ENCODE results near the gene MYO3B.
"Not testable (repeated sequence)": the region's sequence is repeated elsewhere in the genome, so short reads cannot be mapped to it uniquely, and the experiment has no call there.

Gene MYO3B

GRCh38 chr2:170341684-170342623, 164.0 kb downstream of the MYO3B start:
- DNase-seq (ENCODE audit: low read depth): no peak

DNA sequence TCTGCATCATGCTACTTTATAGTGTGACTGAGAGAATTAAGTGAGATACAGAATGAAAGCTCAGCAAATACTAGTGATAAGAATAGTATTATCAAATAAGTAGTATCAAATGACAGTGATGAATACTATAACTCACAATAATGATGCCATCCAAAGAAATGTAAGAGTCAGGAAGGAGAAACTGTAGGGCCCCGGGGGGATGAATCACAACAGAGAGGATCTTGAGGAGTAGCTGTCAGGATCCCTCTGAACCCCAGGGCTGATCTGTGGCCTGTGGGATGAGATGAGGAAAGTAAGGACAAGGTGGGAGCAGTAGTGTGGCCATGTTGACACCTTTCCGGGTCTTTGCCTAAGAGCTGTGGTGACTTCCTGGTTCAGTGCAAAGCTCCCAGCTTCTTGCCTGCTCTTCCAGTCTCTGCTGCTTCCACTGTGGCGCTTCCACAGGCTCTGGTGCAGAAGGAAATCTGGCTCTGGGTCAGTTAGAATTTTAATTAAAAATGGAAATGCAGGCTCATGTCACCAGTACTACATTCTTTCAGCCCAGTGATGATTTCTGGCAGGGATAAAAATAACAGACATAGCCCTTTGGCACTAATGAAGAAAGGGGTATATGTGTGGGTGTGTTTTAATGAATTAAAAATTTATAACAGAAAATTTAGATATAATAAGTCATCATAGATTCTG, 166.9 kb downstream of the MYO3B start:
- no peak for DNase-seq (ENCODE audit: low read depth)

DNA sequence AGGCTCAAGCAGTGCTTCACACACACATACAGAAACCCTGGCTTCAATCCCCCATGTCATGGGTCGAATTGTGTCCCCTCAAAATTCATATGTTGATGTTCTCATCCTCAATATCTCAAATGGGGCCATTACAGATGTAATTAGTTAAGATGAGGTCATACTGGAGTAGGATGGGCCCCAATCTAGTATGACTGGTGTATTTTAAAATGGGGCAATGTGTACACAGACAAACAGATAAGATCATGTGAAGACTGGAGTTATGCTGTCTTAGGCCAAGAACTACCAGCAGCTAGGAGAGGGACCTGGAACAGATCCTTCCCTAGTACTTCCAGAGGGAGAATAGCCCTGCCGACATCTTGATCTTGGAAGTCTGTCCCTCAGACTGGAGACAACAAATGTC, 167.7 kb downstream of the MYO3B start:
- no peak for DNase-seq (ENCODE audit: low read depth)

- DNase-seq (ENCODE audit: low read depth): not testable (repeated sequence)
Measured at GRCh38 chr2:170349269-170349668, 171.3 kb downstream of the MYO3B start.

DNA sequence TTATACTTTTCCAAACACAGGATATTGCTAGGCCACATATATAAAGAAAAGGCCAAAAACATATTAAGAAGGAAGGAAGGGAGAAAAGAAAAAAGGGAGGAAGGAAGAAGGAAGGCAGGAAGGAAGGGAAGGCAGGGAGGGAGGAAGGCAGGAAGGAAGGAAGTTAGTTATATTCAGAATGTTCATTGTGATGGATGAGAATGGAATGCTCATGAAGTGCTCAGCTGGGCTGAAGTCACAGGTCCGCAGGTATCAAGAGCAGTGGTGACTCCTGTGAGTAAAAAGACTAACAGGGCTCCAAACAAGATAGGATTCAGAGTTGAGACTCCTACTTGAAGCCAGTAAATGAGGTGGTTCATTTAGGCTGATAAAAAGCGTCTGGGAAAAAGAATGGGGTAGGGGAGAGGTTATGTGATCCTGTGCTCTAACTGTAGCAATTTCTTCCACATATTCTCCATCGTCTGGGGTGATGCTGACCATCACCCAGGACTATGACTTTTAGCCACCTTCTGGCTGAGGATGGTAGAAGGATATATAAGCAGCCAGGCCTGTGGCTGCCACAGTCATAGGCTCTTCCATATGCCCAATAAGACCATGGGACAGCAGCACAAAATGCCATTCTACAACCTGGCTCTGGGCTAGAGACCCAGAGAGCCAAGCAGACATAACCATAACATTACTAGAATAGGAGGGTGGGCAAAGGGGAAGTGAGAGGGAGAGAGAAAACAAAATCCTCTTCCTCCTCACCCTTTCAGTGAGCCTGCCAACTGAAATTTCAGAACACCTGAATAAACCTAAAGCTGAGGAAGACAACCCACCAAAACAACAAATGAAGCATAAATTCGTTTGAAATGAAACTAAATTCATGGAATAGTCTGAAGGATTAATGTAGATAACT, 173.2 kb downstream of the MYO3B start:
- DNase-seq (ENCODE audit: low read depth): no peak

DNA sequence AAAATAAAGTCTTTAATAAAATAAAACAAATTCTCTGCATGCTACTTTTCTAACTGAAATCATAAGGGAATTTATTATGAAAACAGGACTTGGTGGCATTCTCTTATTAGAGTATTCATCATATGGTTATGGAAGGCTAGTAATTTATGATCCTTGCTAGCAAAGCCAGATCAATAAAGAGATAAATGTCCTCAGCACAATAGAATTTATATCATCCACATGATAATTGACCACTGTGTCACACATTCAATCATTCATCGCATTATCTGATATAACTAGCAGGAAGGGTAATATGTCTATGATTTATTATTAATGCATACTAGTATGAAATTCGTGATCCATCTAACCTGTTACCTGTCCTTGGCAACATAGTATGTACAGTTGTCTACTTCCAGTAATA, 175.8 kb downstream of the MYO3B start:
- DNase-seq (ENCODE audit: low read depth): no peak

DNA sequence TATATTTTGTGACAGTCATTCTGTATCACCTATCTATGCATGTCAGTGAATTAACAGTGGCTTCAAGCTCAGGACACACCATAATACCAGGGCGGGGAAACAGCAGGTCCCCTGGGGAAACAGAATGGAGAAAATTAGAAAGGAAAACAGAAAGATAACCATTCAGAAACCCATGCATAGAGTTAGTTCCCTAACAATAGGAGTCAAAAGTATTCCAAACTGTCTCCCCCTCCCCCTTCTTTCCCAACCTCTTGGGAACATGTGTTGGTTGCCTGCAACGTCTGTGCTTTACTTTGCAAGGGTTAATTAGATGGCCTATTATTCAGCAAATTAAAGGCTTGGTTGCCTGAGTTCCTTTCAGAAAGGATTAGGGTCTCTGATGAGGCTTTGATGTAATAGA, 176.4 kb downstream of the MYO3B start:
- no peak for DNase-seq (ENCODE audit: low read depth)

GRCh38 chr2:170354855-170355780, 177.2 kb downstream of the MYO3B start:
- no peak for DNase-seq (ENCODE audit: low read depth)

GRCh38 chr2:170359466-170359865, 181.5 kb downstream of the MYO3B start:
- DNase-seq (ENCODE audit: low read depth): no peak

- no peak for DNase-seq (ENCODE audit: low read depth)
Measured at GRCh38 chr2:170360546-170361089, 182.7 kb downstream of the MYO3B start.

- peak; percentile 10 for DNase-seq (ENCODE audit: low read depth)
Measured at GRCh38 chr2:170361090-170361936, 183.4 kb downstream of the MYO3B start.

- DNase-seq (ENCODE audit: low read depth): no peak
Measured at GRCh38 chr2:170362313-170362870, 184.4 kb downstream of the MYO3B start.

- no peak for DNase-seq (ENCODE audit: low read depth)
Measured at GRCh38 chr2:170362871-170363631, 185.1 kb downstream of the MYO3B start.

DNA sequence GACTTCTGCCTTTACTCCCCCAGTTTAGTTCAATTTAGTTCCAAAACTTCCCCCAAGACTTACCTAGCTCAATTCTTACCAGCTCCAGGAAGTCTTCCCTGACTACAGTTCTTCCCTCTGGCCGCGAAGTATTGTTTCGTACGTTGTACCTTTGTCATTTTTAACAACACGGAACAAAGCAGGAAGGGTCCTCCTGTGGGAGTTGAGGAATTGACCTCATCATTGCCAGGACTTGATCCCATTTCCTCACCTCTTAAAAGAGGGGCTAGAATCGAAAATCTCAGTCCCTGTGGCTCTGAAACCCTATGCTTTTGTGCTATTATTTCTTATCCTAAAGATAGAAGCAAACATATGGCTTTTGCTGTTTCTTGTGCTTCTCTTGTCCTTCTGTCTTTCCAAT, 187.1 kb downstream of the MYO3B start:
- no peak for DNase-seq (ENCODE audit: low read depth)

DNA sequence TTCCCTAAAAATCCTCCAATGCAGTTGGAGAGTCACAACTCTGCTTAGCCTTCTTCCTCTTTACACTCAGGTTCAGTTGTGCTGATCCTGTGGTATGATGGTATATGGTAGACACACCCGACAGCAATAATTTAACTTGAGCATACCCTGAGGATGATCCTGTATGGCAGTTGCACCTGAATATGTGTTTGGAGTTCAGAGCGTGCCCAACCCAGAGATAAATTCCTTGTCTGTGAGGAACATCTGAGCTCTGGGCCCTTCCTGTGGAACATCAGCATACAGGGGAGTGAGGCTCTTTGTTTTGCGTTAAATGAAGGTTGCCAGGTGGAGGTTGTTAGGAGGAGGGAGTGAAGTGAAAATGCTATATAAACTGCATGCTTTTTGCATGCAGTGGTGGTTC, 187.7 kb downstream of the MYO3B start:
- DNase-seq (ENCODE audit: low read depth): no peak

GRCh38 chr2:170368370-170368769, 190.4 kb downstream of the MYO3B start:
- DNase-seq (ENCODE audit: low read depth): no peak

GRCh38 chr2:170369228-170369627, 191.3 kb downstream of the MYO3B start:
- DNase-seq (ENCODE audit: low read depth): no peak

DNA sequence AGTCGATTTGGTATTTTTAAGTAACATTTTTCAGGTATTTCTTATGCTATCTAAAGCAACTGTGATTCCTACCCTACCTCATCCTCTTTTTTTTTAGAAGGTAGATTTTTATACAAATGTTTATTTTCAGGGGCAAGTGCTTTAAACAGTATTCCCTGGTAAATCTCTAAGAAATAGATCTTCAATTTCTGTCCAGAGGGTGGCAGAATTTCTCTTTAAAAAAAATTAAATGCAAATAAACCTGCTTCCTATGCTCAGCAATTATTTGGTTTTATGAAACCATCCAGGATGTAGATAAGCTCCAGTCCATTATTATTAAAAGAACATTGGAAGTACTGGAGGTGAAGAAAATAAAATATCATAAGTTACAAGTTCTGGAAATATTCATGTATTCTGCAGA, 191.9 kb downstream of the MYO3B start:
- DNase-seq (ENCODE audit: low read depth): no peak

Measured in stimulated activated CD8-positive, alpha-beta memory T cell treated with anti-CD3 and anti-CD28 coated beads, Interleukin-15, amount 100 ng/mL, for 24 hours (primary cell).